Hepatocyte (in vitro differentiated cells): Measurements from ENCODE around the gene EXTL1.

ENCODE experiments used
- CTCF ChIP-seq: fragments of 200-600 bp; sonication (generic); IDR thresholded peaks from 2 replicates; pipeline ENCODE4 v1.5.1; 2016; ENCODE audit warnings: antibody characterized with exemption, mild to moderate bottlenecking; ENCODE audit not compliant: poor library complexity
- EZH2 ChIP-seq: fragments of 200-600 bp; sonication (generic); IDR thresholded peaks from 2 replicates; pipeline ENCODE4 v1.6.1; 2016; ENCODE audit warnings: antibody characterized with exemption, mild to moderate bottlenecking, borderline replicate concordance

- TF ChIP-seq CTCF (no peak), EZH2 (no peak)
These were observed 19.8 kb downstream of the EXTL1 start for GRCh38 chr1:26041401-26041800.
